ENCODE data around the gene RDH5.

DNA sequence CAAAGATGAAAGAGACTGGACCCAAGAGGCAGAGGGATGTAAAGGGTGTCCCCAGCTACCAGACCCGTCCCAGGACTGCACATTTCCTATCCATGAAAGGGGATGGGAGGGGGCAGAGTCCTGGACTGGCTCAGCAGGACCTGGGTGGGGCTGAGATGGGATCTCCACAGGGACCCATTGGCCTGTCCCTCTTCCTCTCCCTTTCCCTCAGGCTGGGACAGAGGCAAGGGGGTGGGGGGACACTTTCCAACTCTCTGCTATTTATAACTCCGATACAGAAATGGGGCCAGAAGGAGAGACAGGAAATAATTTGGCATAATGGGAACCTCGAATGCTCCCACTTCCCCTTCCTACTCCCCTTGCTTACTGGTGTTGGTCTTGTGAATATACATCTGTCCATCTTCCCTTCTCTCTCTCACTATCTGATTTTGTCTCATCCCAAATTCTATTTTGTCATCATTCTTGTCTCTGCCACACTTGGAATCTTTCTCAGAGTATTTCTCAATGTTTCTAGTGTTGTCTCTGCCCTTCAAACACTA is 11.4 kb upstream of the RDH5 start:
- TF ChIP-seq CTCF (IDR thresholded peaks at IDR 0.05) = no peak
- TF ChIP-seq POLR2A (IDR thresholded peaks at IDR 0.05) = no peak

Data from vagina (tissue), 2 donors.